H1 (cell line): ENCODE data around the gene CKB. TPM values are rescaled to one million over a fixed set of nuclear protein-coding genes. Genes with fewer than 3 reads are reported as not detected.

Experiments used
- CTCF ChIA-PET: fragments of 300-600 bp; sonication (Branson Sonifier 250); formaldehyde crosslinking; loops from one replicate; lab custom pipeline; 2021; ENCODE audit not compliant: partially characterized antibody; lab: Charles Lee
- POLR2A ChIA-PET: fragments of 300-600 bp; sonication (Branson Sonifier 250); formaldehyde crosslinking; loops from one replicate; lab custom pipeline; 2021; ENCODE audit warnings: inconsistent platforms; ENCODE audit not compliant: partially characterized antibody; lab: Charles Lee
- DNase-seq, 2 experiments: peaks; one replicate each; pipeline versions ENCODE4 v3.0.0 to v3.0.0-alpha.2; 2010 to 2022; ENCODE audit warnings: low spot score in 2 of 2, low read depth in 1 of 2, mixed read lengths in 1 of 2
- FAIRE-seq: peaks from 2 replicates; lab custom pipeline; 2011; peaks lifted over from hg19 to GRCh38; lab: Jason Lieb, UNC
- H2AFZ ChIP-seq: 2 replicates; pipeline ENCODE4 v1.8.1; 2012; ENCODE audit warnings: low read length, inconsistent platforms
- H2AK5ac ChIP-seq: 2 replicates; pipeline ENCODE4 v1.6.1; 2013; ENCODE audit warnings: low read depth, low read length
- H2BK120ac ChIP-seq: replicated peaks from 2 replicates; pipeline ENCODE3; 2013; ENCODE audit warnings: low read depth, low read length, inconsistent platforms
- H2BK12ac ChIP-seq: 2 replicates; pipeline ENCODE4 v1.6.1; 2013; ENCODE audit warnings: low read depth, low read length
- H2BK15ac ChIP-seq: 2 replicates; pipeline ENCODE4 v1.6.1; 2013; ENCODE audit warnings: low read length
- H2BK20ac ChIP-seq: 2 replicates; pipeline ENCODE4 v1.6.1; 2013; ENCODE audit warnings: low read length
- H2BK5ac ChIP-seq: 2 replicates; pipeline ENCODE4 v1.6.1; 2013; ENCODE audit warnings: low read depth, low read length
- H3K14ac ChIP-seq: 2 replicates; pipeline ENCODE4 v1.6.1; 2013; ENCODE audit warnings: inconsistent platforms; ENCODE audit not compliant: insufficient read length
- H3K18ac ChIP-seq: 2 replicates; pipeline ENCODE4 v1.6.1; 2013; ENCODE audit warnings: low read length; ENCODE audit errors: extremely low read depth
- H3K23ac ChIP-seq: 2 replicates; pipeline ENCODE4 v1.6.1; 2013; ENCODE audit warnings: inconsistent platforms; ENCODE audit not compliant: insufficient read length
- H3K23me2 ChIP-seq: 2 replicates; pipeline ENCODE4 v1.6.1; 2013; ENCODE audit warnings: low read depth, low read length
- H3K27ac ChIP-seq: 2 replicates; pipeline ENCODE4 v1.6.1; 2011; ENCODE audit warnings: low read depth, low read length, inconsistent platforms
- H3K27me3 ChIP-seq, 4 experiments: replicated peaks in 1 of 4; 1 replicate in 1 of 4; 2 replicates in 3 of 4; pipeline versions ENCODE4 v1.6.1 to v1.8.1; 2011 to 2013; ENCODE audit warnings: low read length in 3 of 4, mild to moderate bottlenecking in 3 of 4, inconsistent platforms in 2 of 4, mixed read lengths in 2 of 4, moderate library complexity in 1 of 4; ENCODE audit not compliant: control insufficient read depth in 3 of 4, insufficient read depth in 3 of 4; ENCODE audit errors: extremely low read depth in 1 of 4
- H3K36me3 ChIP-seq, 4 experiments: 2 replicates each; pipeline versions ENCODE4 v1.6.1 to v1.8.1; 2011 to 2013; ENCODE audit warnings: mild to moderate bottlenecking in 4 of 4, low read length in 3 of 4, moderate library complexity in 2 of 4, control low read depth in 1 of 4, inconsistent platforms in 1 of 4; ENCODE audit not compliant: insufficient read depth in 4 of 4, control insufficient read depth in 2 of 4
- H3K4ac ChIP-seq: replicated peaks from 2 replicates; pipeline ENCODE3; 2013; ENCODE audit warnings: low read length, low read depth, mixed read lengths, inconsistent platforms; ENCODE audit not compliant: insufficient read length
- H3K4me1 ChIP-seq, 4 experiments: replicated peaks in 1 of 4; 1 replicate in 1 of 4; 2 replicates in 3 of 4; pipeline versions ENCODE4 v1.6.1 to v1.8.1; 2011 to 2013; ENCODE audit warnings: low read length in 3 of 4, inconsistent platforms in 2 of 4, mixed read lengths in 1 of 4; ENCODE audit not compliant: insufficient read depth in 4 of 4, control insufficient read depth in 3 of 4
- H3K4me2 ChIP-seq, 2 experiments: 2 replicates each; pipeline versions ENCODE4 v1.6.1 to v1.8.1; 2011 to 2013; ENCODE audit warnings: low read depth in 2 of 2, low read length in 2 of 2, control low read depth in 1 of 2, inconsistent platforms in 1 of 2, mild to moderate bottlenecking in 1 of 2; ENCODE audit not compliant: insufficient read depth in 1 of 2
- H3K4me3 ChIP-seq, 4 experiments: fragments of 200-600, 300-600 bp in 1 of 4; sonication (generic), shearing (Covaris generic), sonication (Bioruptor Twin) in 1 of 4; 2 replicates each; pipeline versions ENCODE4 v1.5.1 to v1.8.1; 2011 to 2016; ENCODE audit warnings: low read length in 4 of 4, low read depth in 3 of 4, control low read depth in 2 of 4, inconsistent platforms in 2 of 4, mild to moderate bottlenecking in 2 of 4, mixed read lengths in 1 of 4, moderate library complexity in 1 of 4; ENCODE audit not compliant: insufficient read depth in 2 of 4; ENCODE audit errors: extremely low read depth in 1 of 4
- H3K56ac ChIP-seq: replicated peaks from 2 replicates; pipeline ENCODE3; 2013; ENCODE audit warnings: low read depth, mild to moderate bottlenecking, mixed read lengths, low read length, inconsistent platforms; ENCODE audit not compliant: insufficient read length
- H3K79me1 ChIP-seq: 2 replicates; pipeline ENCODE4 v1.6.1; 2013; ENCODE audit warnings: low read depth, low read length, control low read depth
- H3K79me2 ChIP-seq, 2 experiments: 2 replicates each; pipeline versions ENCODE4 v1.6.1 to v1.8.1; 2012 to 2013; ENCODE audit warnings: low read length in 2 of 2, mild to moderate bottlenecking in 2 of 2, inconsistent platforms in 1 of 2; ENCODE audit not compliant: insufficient read depth in 2 of 2, control insufficient read depth in 1 of 2
- H3K9ac ChIP-seq, 4 experiments: replicated peaks in 1 of 4; 1 replicate in 1 of 4; 2 replicates in 3 of 4; pipeline versions ENCODE4 v1.6.1 to v1.8.1; 2011 to 2013; ENCODE audit warnings: low read depth in 3 of 4, low read length in 3 of 4, control low read depth in 2 of 4, mild to moderate bottlenecking in 2 of 4, moderate library complexity in 2 of 4, inconsistent platforms in 1 of 4; ENCODE audit errors: extremely low read depth in 1 of 4
- H3K9me3 ChIP-seq, 2 experiments: 2 replicates each; pipeline versions ENCODE4 v1.6.1 to v1.8.1; 2012 to 2013; ENCODE audit warnings: mild to moderate bottlenecking in 2 of 2, moderate library complexity in 2 of 2, control low read depth in 1 of 2, inconsistent platforms in 1 of 2, low read depth in 1 of 2, low read length in 1 of 2, mixed read lengths in 1 of 2; ENCODE audit not compliant: insufficient read depth in 2 of 2
- H4K20me1 ChIP-seq, 2 experiments: replicated peaks in 1 of 2; 2 replicates each; pipeline versions ENCODE3 to v1.8.1; 2011 to 2013; ENCODE audit warnings: inconsistent platforms in 2 of 2, low read length in 2 of 2, mild to moderate bottlenecking in 1 of 2; ENCODE audit not compliant: insufficient read depth in 2 of 2, control insufficient read depth in 1 of 2
- H4K5ac ChIP-seq: 2 replicates; pipeline ENCODE4 v1.6.1; 2013; ENCODE audit warnings: low read length, low read depth, mixed read lengths, inconsistent platforms; ENCODE audit not compliant: insufficient read length
- H4K8ac ChIP-seq: 2 replicates; pipeline ENCODE4 v1.8.0; 2013; ENCODE audit warnings: mild to moderate bottlenecking, moderate library complexity, low read length, inconsistent platforms; ENCODE audit not compliant: insufficient read depth; ENCODE audit errors: extremely low read depth
- H4K91ac ChIP-seq: replicated peaks from 2 replicates; pipeline ENCODE3; 2013; ENCODE audit warnings: low read length, mixed read lengths, inconsistent platforms; ENCODE audit not compliant: insufficient read length
- CREB1 ChIP-seq: IDR thresholded peaks from 2 replicates; pipeline ENCODE4 v1.6.1; 2012; ENCODE audit warnings: inconsistent platforms
- CTBP2 ChIP-seq: IDR thresholded peaks from 2 replicates; pipeline ENCODE4 v1.7.0; 2011; ENCODE audit warnings: borderline replicate concordance, mild to moderate bottlenecking, moderate library complexity, mixed read lengths, low read length; ENCODE audit not compliant: insufficient read depth, insufficient read length
- KDM4A ChIP-seq: IDR thresholded peaks from one replicate; pipeline ENCODE4 v1.7.1; 2012; ENCODE audit warnings: low read depth, mild to moderate bottlenecking, moderate library complexity, low read length, inconsistent platforms; ENCODE audit not compliant: severe bottlenecking
- MAFK ChIP-seq: IDR thresholded peaks from 2 replicates; pipeline ENCODE4 v1.6.1; 2012; ENCODE audit warnings: low read depth, mild to moderate bottlenecking, improper control_type of control experiment, low read length
- NRF1 ChIP-seq: IDR thresholded peaks from 2 replicates; pipeline ENCODE4 v1.6.1; 2011; ENCODE audit warnings: mild to moderate bottlenecking, low read depth, low read length, improper control_type of control experiment
- RNF2 ChIP-seq: fragments of 200-900, 300-1000 bp; sonication (generic); IDR thresholded peaks from 2 replicates; pipeline ENCODE4 v1.7.1; 2016; ENCODE audit warnings: borderline replicate concordance, low read depth, mild to moderate bottlenecking, antibody characterized with exemption, low read length; ENCODE audit not compliant: poor library complexity, severe bottlenecking; ENCODE audit errors: missing control alignments
- TBP ChIP-seq: IDR thresholded peaks from 2 replicates; pipeline ENCODE4 v1.6.1; 2011; ENCODE audit warnings: low read depth, low read length, improper control_type of control experiment
- YY1 ChIP-seq: IDR thresholded peaks from 2 replicates; pipeline ENCODE4 v1.6.1; 2011; ENCODE audit warnings: low read depth, mild to moderate bottlenecking, low read length
- WGBS, 2 experiments: shearing (Covaris generic) in 1 of 2; methylation state at CpG; one replicate each; pipeline versions ENCODE4 v1.1.6 to v1.1.7; 2013 to 2015; ENCODE audit warnings: low lambda C conversion rate in 2 of 2, mixed read lengths in 2 of 2, inconsistent platforms in 1 of 2, low coverage in 1 of 2, missing lambda C conversion rate in 1 of 2; ENCODE audit not compliant: insufficient replicate concordance in 2 of 2, insufficient coverage in 1 of 2, insufficient read length in 1 of 2; ENCODE audit errors: extremely low coverage in 1 of 2, missing lambda C conversion rate in 1 of 2; 5-methylcytosine and 5-hydroxymethylcytosine counted together
- polyA plus RNA-seq, 7 experiments: library from polyadenylated mRNA; depleted of rRNA in 3 of 7; stranded (reverse) in 5 of 7; unstranded in 2 of 7; fragments of >200 nt in 5 of 7; fragments of 200-250 nt in 2 of 7; gene quantifications; 1 replicate in 5 of 7; 2 replicates in 1 of 7; 4 replicates in 1 of 7; pipeline versions ENCODE4 v1.2.1 to v1.2.3, GENCODE V29; 2011 to 2013; ENCODE audit warnings: missing spikeins in 2 of 7, mixed read lengths in 2 of 7
- total RNA-seq: library from RNA; stranded (reverse); fragmentation: NEBNext Ultra II Directional; extraction: Animal tissue kit (Norgen Biotek cat#: 25700); gene quantifications from 2 replicates; pipeline ENCODE4 v1.2.1, GENCODE V29; 2021
- TF ChIP-seq, protein P1 (sequence below), 3 experiments: IDR thresholded peaks; 1 replicate in 2 of 3; 2 replicates in 1 of 3; pipeline versions ENCODE4 v1.5.1 to v1.6.1; 2011; ENCODE audit warnings: low read length in 3 of 3, mild to moderate bottlenecking in 3 of 3, inconsistent platforms in 2 of 3, low read depth in 1 of 3, moderate library complexity in 1 of 3; ENCODE audit not compliant: insufficient read depth in 1 of 3; ENCODE audit errors: control extremely low read depth in 1 of 3

The CKB gene
- total and polyA plus RNA-seq, 2 of the 8 experiments (the other 6 are each of a cell fraction or from before 2014, with no cell fraction given) = 538 to 950 TPM

DNA sequence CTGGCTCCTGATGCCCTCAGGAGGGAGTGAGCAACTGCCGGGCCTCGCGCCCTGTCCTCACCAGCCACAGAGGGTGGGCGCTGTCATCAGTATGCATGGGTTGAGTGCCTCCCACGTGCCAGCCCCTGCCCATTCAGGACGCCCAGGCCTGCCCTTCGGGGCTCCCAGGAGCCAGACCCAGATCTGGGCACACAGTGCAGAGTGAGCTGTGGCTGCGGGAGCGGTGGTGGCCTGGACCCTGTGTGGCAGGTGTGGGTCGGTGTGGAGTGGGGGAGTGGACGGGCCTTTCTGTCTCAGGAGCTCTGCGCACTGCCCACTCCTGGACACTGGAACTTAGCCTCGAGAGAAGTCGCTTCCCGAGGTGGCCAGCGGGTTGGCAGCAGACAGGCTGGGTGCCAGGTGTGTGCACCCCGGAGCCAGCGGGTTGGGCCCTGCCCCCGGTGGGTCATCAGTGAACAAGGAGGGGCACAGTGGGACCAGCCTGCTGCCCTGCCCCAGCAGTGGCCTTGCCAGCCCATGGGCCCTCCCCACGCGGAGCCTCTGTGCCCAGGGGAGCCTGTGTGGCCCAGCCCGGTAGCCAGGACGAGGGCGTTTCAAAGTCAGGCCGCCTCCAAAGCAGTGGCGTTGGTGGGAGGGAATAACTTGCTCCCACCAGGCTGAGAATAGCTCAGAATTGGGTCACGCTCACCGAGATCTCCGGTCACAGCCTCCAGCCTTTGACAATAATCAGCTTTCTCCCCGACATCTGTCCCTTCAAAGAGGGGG, 15.8 kb upstream of the CKB start:
- DNase-seq (no peak), FAIRE-seq (no peak)
- Histone ChIP-seq H2AK5ac (no peak overlapping the region), H4K5ac (no peak overlapping the region), H3K23ac (no peak overlapping the region), H4K8ac (no peak overlapping the region), H3K4me1 (peaks cover 0 to 24% (median 21%) of the 10 kb centered on the region in 4 experiments; a peak in 6 of 7 replicates), H3K27me3 (no peaks in the 10 kb centered on the region; a peak in 2 of 7 replicates), H3K4me2 (no peak overlapping the region), H3K4me3 (no peak overlapping the region), H2BK20ac (no peak overlapping the region), H3K56ac (no peak overlapping the region), H3K36me3 (peaks cover 0 to 14% (median 0%) of the 10 kb centered on the region in 4 experiments; a peak in 1 of 8 replicates), H3K27ac (no peak overlapping the region), H3K4ac (no peak overlapping the region), H4K91ac (no peak overlapping the region), H4K20me1 (peaks cover 3 to 20% of the 10 kb centered on the region in 2 experiments), H3K9ac (no peak overlapping the region), H2BK12ac (no peak overlapping the region), H2BK15ac (no peak overlapping the region), H3K79me2 (no peaks in the 10 kb centered on the region), H3K9me3 (no peaks in the 10 kb centered on the region), H2BK120ac (no peak overlapping the region), H2AFZ (no peak overlapping the region), H2BK5ac (no peak overlapping the region; the same call in 1 of the 2 replicates), H3K79me1 (no peaks in the 10 kb centered on the region), H3K18ac (no peak overlapping the region), H3K14ac (no peak overlapping the region), H3K23me2 (no peaks in the 10 kb centered on the region)
- ChIA-PET POLR2A (interaction anchor here (0.8 to 29.8 kb wide), 9 partner anchors 8 to 65 kb away, joined by 3 to 844 read pairs (median 3); partner anchors contain the start of genes CKB and TRMT61A), CTCF (interaction anchor here (0.9 to 28.8 kb wide), 5 partner anchors 7 to 29 kb away, joined by 3 to 921 read pairs (median 6); partner anchors contain the start of genes CKB and TRMT61A)
- 82% methylated on average over 30 of the region's 30 CpGs; no CpG with 5 or more reads in 1 of the 2 experiments for WGBS, 2 experiments
- no peak for TF ChIP-seq YY1
- TF ChIP-seq, protein P1, sequence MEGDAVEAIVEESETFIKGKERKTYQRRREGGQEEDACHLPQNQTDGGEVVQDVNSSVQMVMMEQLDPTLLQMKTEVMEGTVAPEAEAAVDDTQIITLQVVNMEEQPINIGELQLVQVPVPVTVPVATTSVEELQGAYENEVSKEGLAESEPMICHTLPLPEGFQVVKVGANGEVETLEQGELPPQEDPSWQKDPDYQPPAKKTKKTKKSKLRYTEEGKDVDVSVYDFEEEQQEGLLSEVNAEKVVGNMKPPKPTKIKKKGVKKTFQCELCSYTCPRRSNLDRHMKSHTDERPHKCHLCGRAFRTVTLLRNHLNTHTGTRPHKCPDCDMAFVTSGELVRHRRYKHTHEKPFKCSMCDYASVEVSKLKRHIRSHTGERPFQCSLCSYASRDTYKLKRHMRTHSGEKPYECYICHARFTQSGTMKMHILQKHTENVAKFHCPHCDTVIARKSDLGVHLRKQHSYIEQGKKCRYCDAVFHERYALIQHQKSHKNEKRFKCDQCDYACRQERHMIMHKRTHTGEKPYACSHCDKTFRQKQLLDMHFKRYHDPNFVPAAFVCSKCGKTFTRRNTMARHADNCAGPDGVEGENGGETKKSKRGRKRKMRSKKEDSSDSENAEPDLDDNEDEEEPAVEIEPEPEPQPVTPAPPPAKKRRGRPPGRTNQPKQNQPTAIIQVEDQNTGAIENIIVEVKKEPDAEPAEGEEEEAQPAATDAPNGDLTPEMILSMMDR (IDR thresholded peaks at IDR 0.05; ENCODE audit: control extremely low read depth in 1 of 3, insufficient read depth in 1 of 3, low read depth in 1 of 3, low read length in 3 of 3) = no peak
- TF ChIP-seq TBP = no peak
- no peak for TF ChIP-seq NRF1
- no peak for TF ChIP-seq CREB1
- no peak for TF ChIP-seq KDM4A
- TF ChIP-seq CTBP2 = no peak
- no peak for TF ChIP-seq RNF2
- no peak for TF ChIP-seq MAFK
